ENCODE results near the gene DYRK4.

- TF ChIP-seq CTCF (conservative IDR thresholded peaks at IDR 0.05; ENCODE audit: low read depth, low read length), result no peak
- no peak for TF ChIP-seq EZH2 (IDR thresholded peaks at IDR 0.05; ENCODE audit: borderline replicate concordance, low read depth, low read length, poor library complexity, severe bottlenecking)
Observed at GRCh38 chr12:4603421-4603820, 41.4 kb downstream of the DYRK4 start.
